Stimulated activated CD8-positive, alpha-beta memory T cell treated with anti-CD3 and anti-CD28 coated beads, Interleukin-4, amount 100 ng/mL, for 1 hour (primary cell): ENCODE measurements around the gene UNC119B.
"Not testable (repeated sequence)": the region's sequence is repeated elsewhere in the genome, so short reads cannot be mapped to it uniquely, and the experiment has no call there.

Source experiments
- DNase-seq, 2 donors: peaks; one replicate each; pipeline ENCODE4 v3.0.0-alpha.2; 2020; ENCODE audit warnings: low read depth in 2 of 2, low spot score in 1 of 2

UNC119B gene

GRCh38 chr12:120719072-120719471 is 8.8 kb downstream of the UNC119B start:
- no peak for DNase-seq

GRCh38 chr12:120719496-120720233 is 9.4 kb downstream of the UNC119B start:
- no peak for DNase-seq

- no peak for DNase-seq
Observed at GRCh38 chr12:120720234-120720986, 10.2 kb downstream of the UNC119B start.

GRCh38 chr12:120720987-120721801 is 10.9 kb downstream of the UNC119B start:
- no peak for DNase-seq

GRCh38 chr12:120721866-120722265 is 11.6 kb downstream of the UNC119B start:
- no peak for DNase-seq

- no peak for DNase-seq
Observed at GRCh38 chr12:120722784-120723183, 12.5 kb downstream of the UNC119B start.

GRCh38 chr12:120724720-120725119 is 14.5 kb downstream of the UNC119B start:
- no peak for DNase-seq

- no peak for DNase-seq
Observed at GRCh38 chr12:120725151-120725658, 14.9 kb downstream of the UNC119B start.

- DNase-seq = peak; percentile 72 to 75
Observed at GRCh38 chr12:120725659-120726509, 15.6 kb downstream of the UNC119B start, which contains the start of gene ACADS. TSS of gene ACADS (plus strand) at chr12:120725826. CDS start at chr12:120725886, 60 bp downstream.

- no peak for DNase-seq
Observed at GRCh38 chr12:120726510-120726793, 16.2 kb downstream of the UNC119B start.

GRCh38 chr12:120726961-120727360 is 16.7 kb downstream of the UNC119B start:
- DNase-seq = no peak

- DNase-seq = not testable (repeated sequence)
Observed at GRCh38 chr12:120732198-120732597, 21.9 kb downstream of the UNC119B start.

- no peak for DNase-seq
Observed at GRCh38 chr12:120733574-120733973, 23.3 kb downstream of the UNC119B start.

- DNase-seq = no peak
Observed at GRCh38 chr12:120734210-120734609, 24.0 kb downstream of the UNC119B start.

GRCh38 chr12:120735181-120735580 is 24.9 kb downstream of the UNC119B start:
- DNase-seq = no peak

GRCh38 chr12:120736404-120737331 is 26.4 kb downstream of the UNC119B start:
- no peak for DNase-seq

GRCh38 chr12:120737557-120738251 is 27.4 kb downstream of the UNC119B start:
- DNase-seq = no peak

GRCh38 chr12:120738252-120739030 is 28.2 kb downstream of the UNC119B start:
- no peak for DNase-seq
